ENCODE data around the gene SPATA7.

GRCh38 chr14:88388741-88389282 lies 3.4 kb downstream of the SPATA7 start:
- TF ChIP-seq CTCF (IDR thresholded peaks at IDR 0.05): no peak
- TF ChIP-seq ZFX (IDR thresholded peaks at IDR 0.05; ENCODE audit: borderline replicate concordance): no peak
